NCI-H526 (cell line): ENCODE measurements around the gene MCTP1.
"Not testable (repeated sequence)": the region's sequence is repeated elsewhere in the genome, so short reads cannot be mapped to it uniquely, and the experiment has no call there.

Experiments
- DNase-seq, 2 experiments: peaks; one replicate each; lab custom pipeline; 2025; lab: John Stamatoyannopoulos, UW

MCTP1 gene

DNA sequence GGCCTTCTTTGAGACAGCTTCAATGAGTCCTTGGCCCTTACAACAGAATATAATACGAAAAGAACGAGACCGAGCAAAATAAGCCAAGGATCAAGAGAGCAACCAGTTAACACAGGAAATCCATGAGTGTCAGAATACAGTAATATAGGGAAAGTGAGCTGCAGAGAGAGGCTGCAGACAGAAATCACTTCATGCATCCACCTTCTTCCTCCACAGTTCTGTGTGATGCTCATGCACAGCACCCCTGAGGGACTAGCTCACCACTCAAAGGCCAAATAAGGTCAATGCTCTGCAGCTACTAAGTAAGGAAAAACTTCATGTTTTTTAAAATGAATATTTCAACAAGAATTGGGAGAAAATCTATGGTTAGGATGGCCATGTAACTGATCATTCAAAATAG lies 257.1 kb downstream of the MCTP1 start:
- DNase-seq = no peak

DNA sequence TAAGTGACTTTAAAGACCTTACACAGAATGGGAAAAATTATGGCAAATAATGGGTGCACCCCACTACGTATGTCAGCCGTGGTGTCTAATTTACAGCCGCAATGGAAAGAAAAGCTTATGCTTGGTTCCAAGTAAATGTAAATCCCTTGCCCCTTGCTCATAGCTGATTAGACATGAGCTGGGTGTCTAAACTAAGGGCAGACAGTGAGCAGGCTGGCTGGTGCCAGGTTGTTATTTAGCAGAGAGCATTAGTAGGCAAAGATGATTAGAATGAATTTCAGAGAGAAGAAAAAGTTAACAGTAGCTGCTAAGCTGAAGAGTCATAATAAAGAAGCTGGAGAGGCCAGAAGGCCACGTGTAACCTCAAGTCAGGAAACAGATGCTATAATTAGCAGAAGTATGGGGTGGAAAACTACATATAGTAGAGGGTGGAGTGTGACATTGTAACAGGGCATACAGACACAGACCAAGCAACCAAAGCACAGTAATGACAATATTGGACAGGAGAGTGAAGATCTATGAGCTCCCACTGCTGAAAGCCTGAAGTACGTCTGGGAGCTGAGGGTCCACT lies 257.7 kb downstream of the MCTP1 start:
- DNase-seq = no peak

DNA sequence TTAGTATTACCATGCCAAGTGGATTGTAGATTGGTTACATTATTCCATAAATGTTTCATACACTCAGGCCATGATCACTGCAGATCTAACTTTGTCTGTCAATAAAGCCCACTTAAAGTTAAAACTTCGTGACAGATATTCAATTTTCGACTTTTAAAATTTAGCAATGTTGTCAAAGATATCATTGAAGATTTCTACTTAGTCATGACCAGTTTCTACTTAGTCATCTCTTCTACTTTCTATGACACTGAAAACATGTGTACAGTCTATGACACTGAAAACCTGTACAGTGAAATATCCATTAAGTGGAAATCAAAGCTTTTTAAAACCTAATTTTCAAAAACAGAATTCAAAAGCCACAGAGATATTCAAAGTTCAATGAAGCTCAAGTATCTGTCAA lies 258.2 kb downstream of the MCTP1 start:
- DNase-seq = no peak

DNA sequence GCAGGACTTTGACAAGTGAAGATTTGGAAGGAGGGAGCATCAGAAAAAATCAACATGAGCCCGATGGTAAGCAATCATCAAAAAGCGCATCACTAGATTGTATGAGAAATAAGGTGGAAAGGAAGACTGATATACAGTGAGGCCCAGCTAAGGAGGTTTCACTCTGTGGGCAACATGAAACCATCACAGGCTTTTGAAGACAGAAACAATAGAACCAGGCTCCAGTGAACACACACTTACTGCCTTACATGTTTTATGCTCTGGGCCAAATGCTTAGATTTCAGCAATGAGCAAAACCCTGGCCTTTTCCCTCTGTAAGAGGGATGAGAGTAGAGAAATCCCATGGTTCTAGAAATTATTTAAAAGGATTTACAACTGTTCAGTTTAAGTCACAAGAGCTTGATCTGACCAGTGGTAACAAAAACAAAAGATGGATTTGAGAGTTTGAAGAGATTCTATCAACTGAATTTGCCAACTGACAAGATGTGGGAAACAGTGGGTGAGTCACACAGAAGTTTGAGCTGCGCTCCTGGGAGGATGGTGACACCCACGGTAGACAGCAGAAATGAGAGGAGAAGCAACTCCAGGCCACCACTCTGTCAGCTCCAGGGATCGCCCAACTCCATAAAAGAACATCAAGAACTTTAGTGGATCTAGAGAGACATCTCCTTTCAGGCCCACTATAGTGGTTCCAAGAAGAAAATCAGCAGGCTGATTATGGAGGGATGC lies 261.8 kb downstream of the MCTP1 start:
- no peak for DNase-seq

DNA sequence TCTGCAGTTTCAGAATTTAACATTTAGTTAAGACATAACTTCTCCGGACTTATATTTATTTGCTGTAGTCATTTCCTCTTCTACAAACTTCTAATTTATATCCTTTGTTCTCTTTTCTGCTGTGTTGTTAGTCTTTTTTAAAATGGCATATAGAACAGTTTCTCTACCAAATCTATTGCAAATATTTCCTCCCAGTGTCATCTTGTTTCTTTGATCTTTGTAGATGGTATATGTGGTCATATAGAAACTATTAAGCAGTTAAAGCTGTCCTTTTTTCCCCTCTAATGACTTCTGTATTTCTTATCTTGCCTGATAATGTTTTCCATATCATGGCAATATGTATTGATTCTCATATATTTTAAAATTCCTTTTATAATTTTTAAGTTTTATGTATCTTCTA lies 264.5 kb downstream of the MCTP1 start:
- no peak for DNase-seq

DNA sequence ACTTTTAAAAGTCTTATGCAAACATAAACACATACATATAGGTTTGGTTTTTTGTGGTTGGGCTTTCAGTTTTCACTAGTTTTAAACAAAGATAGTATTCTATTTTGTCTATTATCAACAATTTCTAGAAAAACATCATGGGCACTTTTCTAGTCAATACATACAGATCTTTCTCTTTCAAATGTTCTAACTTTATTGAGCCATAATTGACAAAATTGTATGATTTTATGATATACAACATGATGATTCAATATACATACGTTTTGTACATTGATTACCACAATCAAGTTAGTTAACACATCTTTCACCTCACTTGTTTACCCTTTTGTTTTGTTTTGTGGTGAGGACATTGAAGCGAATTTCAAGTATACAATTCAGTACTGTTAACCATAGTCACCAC lies 265.9 kb downstream of the MCTP1 start:
- DNase-seq = no peak

DNA sequence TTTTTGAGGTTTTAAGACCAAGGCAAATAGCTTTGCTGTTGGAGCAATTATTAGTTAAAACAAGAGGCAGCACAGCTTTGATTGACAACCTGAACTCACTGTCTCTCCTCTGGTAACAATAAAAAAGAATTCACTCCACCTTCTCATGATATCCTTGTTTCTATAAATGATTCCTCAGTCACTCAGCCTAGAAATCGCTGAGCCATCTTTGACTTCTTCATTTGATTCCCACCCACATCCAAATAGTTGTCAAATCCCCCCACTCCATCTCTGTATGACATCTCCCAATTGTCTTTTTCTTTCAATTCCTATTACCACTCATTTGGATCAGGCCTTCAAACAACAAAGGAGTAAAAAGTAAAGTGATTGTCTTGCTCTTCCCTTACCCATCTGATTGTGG lies 266.4 kb downstream of the MCTP1 start:
- no peak for DNase-seq

DNA sequence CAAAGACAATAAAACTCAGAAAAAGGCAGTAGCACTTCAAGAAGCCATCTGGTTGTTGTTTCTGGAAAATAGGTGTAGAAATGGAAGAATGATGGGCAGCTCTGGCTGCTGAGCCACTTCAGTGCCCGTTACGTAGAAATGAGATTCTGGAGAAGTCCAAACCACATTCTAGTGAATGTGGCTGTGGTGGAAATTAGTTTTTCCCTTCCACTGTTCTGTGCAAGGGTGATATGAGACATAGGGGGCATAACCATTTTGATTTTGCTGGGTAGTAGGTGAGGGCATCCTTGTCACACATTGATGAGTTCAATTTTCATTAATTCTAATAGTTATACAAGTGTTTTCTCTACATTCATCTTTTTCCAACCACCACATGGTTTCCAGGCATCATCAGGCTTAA lies 275.1 kb downstream of the MCTP1 start:
- no peak for DNase-seq

DNA sequence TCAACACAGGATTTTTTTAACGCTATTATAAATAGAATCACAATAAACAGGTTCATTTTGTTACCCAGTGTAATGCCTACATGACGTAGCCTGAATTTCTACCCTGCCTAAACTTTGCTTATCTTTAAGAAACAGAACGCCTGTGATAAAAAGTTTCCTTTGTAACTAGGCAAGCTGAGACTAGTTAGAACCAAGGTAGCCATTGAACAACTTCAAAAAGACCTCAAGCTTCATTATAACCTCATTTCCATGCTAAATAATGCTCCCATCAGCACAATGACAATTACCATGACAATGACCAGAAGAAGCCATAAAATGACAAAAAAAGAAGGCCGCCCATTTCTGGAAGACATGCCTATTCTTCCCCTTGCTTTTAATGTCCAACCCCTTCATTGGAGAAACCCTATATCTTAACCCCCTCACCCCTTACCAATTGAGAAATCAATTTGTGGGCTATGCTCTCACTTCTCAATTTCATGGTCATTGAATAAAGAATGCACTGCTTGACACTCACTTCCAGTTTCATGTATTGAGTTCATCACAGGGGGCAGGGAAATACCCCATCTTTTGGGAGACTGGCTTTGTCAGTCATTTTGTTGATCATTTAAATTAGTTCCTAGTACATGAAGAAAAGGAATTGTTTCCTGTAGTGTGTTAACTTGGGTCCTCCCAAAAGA lies 276.8 kb downstream of the MCTP1 start:
- DNase-seq = no peak

DNA sequence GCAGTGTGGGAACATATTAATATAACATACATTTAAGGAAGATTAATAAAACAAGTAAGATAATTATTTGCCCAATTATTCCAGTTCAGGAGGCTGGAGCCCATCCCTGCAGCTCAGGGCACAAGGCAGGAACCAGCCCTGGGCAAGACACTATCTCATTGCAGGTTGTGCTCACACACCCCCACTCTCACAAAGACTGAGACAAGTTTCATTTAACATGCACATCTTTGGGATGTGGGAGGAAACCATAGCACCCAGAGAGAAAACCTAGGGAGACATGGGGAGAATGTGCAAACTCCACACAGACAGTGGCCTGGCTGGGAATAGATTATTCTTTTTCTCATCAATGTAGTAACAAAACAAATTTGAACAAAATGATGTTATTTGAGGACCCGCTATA lies 279.1 kb downstream of the MCTP1 start:
- no peak for DNase-seq

DNA sequence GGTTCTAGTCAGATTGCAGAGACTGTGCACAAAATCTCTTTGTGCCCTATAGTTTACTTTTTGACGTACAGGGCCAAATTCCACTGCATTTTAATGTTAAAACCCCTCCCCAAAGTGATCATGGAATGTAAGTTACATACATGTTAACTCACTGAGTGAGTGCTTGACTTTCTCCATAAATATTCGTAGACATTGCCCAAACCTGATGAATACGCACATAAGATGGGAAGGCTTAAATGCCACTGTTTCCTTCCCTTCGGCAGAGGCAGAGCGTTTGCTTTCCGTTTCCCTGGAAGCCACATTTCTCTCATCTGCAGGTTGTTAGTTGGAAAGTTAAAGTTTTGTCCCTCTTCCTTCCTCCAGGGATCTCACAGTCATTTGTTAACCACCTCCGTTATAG lies 286.2 kb downstream of the MCTP1 start:
- no peak for DNase-seq

DNA sequence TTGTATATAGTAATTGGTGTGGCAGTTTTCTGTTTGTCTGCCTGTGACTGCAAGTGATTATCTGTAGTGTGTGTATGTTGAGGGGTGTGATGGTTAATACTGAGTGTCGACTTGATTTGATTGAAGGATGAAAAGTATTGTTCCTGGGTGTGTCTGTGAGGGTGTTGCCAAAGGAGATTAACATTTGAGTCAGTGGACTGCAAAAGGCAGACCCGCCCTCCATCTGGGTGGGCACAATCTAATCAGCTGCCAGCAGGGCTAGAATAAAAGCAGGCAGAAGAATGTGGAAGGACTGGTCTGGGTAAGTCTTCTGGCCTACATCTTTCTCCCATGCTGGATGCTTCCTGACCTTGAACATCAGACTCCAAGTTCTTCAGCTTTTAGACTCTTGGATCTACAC lies 290.4 kb downstream of the MCTP1 start:
- not testable (repeated sequence) for DNase-seq

DNA sequence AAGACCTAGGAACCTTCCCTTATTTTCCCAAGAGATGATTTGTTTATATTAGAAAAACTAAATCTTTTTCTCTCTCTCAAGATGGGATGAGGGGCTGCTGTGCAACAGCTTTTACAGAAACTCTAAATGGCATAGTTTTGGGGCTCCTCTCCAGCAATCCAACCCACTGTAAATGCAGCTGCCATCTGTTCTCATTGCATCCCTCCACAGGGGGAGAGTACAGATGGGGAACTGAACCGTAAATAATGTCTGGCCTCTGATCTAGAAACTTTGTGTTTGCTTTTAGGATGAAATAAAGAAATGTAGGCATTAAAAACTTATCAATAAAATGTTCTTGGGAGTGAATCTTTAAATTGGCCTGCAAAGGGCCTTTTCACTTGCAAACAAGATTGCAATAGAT lies 291.4 kb downstream of the MCTP1 start:
- DNase-seq = no peak

DNA sequence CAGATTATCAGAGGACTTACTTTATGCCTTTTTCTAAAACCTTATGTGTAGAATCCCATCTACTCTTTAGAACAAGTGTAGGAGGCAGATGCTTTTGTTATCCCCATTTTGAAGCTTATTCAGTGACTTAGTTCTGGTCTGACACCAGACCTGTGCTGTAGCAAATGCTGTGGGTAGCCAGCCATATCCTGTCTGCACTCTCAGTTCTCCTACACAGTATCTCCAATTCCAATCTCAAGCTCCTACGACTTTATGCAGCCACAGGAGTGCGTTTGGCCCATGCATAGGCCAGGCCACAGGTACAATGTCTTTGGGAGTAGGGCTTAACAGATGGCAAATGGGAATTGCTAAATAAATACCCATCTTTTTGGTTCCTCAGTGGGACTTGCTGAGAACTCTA lies 292.6 kb downstream of the MCTP1 start:
- no peak for DNase-seq

DNA sequence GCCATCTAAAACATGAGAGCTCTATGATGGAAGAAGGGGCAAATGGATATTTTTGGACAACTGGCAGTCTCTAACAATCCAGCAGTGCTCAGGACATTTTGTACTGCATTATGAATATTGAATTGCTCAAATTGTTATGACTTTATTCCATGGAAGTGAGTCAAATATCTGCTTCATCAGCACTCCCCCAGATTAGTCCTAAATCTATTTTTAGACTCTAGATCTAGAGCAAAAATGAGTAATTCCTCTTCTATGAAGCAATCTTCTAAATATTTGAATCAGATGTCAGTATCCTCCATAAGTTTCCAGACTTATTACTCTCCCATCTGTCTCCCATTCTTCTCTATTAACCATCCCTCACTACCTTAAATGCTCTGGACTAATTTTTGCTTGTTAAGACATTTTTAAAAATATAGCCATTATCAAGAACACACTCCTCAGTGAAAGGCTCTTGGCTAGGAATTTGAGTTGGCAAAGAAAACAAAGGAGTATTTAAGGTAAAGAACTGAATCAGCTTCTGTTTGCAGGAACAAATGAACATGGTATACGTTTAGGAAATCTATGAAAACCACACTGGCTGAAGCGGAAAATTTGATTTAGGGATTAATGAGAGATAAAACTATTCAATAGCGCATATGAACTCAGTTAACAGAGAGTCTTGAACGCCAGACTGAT lies 300.9 kb downstream of the MCTP1 start:
- no peak for DNase-seq

DNA sequence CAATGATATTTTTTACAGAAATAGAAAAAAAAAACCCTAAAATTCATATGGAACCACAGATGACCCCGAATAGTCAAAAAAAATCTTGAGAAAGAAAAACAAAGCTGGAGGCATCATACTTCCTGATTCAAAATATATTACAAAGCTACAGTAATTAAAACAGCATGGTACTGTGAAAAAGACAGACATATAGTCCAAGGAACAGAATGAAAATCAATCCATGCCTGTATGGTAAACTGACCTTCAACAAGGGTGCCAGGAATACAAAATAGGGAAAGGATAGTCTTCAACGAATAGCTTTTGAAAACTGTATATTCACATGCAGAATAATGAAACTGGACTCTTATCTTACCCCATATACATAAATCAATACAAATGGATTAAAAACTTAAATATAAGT lies 307.5 kb downstream of the MCTP1 start:
- DNase-seq = no peak

DNA sequence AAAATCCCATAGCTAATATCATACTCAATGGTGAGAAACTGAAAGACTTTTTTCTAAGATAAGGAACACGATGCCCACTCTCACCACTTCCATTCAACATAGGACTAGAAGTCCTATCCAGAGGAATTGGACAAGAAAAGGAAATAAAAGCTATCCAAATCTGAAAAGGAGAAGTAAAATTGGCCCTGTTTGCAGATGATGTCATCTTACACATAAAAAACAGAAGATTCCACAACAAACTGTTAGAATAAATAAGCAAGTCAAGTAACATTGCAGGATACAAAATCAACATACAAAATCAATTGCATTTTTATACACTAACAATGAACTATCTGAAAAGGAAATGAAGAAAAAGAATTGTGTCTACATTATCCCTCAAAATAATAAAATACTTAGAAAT lies 308.0 kb downstream of the MCTP1 start:
- DNase-seq = no peak

DNA sequence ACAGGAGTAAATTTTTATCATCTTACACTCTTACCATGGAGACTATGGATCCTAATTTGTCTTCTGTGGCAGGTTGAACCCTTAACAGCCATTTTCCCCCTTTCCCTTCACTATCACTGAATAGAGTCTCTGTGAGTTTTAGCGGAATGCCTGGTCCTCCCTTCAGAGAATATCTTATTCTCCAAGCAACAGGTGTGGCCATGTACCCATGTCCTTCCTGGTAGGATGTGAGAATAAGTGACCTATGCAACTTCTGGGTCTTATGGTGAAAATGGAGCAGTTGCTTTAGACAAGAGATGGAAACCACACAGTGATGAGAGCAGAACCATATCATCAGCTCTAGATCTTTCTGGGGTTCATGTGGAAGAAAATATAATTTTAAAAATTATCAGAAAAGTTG lies 312.6 kb downstream of the MCTP1 start:
- DNase-seq = no peak

DNA sequence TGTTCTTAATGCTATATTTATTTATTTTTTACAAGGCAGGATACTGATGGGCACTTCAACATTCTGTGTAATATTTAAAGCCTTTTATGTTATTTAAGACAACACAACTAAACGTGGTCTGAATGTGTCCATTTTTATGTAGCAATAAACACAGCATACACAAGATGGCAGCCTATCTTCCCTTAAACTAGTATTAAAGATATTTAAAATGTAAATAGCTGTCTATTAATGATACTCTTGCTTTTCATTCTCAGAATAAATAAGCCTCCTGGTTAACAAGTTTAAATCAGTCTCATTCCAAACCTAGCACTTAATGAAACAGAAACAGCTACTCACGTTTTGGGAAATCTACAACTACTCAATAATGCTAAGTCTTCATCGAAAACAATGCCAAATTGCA lies 315.7 kb downstream of the MCTP1 start:
- DNase-seq = peak in 1 of 2 experiments; percentile 3

DNA sequence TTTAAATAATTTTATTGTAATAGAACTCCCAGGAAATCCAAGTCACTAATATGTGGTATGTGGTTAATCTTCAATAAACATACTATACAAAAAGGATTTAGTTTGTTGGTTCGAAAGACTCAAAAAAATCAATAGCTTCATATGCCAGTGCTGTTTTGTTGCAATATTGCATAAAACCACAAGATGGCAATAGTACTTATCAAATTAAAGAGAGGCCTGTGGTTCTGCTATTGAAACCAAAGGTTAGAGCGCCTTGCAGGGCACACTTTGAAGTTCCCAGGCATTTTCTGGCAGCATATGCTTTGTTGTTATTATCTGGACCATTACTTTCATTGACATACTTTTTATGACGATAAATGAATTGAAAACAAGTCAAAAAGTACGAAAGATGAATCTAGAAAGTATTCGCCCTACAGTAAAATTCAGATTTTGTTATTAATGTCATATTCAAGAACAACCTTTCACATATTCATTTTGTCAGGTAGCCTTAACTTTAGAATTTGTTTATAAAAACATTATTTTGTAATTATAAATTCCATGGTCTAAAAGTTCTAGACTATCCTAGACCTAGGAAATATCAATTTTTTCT lies 316.3 kb downstream of the MCTP1 start:
- DNase-seq = peak; percentile 39 to 67

DNA sequence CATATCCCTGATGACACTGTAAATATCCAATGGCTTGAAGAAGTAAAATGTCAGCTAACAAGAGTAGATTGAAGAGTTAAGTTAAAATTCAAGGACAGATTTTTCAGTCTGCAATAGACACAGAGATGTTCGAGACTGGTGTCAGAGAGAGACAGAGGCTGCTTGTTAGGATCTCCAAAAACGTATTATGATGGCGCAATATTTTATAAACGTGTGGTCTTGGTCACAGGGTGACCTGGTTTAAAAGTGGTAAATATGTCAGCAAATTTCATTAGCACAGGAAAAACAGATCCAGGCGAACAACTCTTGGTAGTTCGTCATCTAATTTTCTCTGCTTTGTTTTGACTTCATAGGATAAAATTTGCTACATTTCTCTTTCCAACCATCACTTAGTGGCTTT lies 317.4 kb downstream of the MCTP1 start:
- DNase-seq = no peak

DNA sequence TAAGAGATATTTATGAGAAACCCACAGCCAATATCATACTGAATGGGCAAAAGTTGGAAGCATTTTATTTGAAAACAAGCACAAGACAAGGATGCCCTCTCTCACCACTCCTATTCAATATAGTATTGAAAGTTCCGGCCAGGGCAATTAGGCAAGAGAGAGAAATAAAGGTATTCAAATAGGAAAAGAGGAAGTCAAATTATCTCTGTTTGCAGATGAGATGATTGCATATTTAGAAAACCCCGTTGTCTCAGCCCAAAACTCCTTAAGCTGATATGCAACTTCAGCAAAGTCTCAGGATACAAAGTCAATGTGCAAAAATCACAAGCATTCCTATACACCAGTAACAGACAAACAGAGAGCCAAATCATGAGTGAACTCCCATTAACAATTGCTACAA lies 325.6 kb downstream of the MCTP1 start:
- not testable (repeated sequence) for DNase-seq

DNA sequence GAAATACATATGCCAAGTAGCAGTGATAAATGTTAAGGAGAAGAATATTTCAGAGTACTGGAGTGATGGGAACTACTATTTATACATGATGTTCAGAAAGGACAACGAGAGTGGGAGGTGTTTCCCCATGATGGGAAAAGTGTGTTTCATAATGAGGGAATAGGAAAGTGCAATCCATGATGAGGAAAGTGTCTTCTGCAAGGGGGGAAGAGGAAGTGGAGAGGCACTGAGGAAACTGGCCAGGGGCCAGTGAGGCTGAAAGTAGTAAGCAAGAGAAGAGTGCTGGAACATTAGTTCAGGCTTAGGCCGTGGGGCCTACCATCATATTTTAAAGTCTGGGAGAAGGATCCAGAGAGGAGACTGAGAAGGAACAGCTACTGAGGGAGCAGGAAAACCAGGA lies 339.2 kb downstream of the MCTP1 start:
- no peak for DNase-seq
